Psoas muscle (tissue), 8 donors: ENCODE measurements around the gene ACAA1. TPM values are rescaled to one million over a fixed set of nuclear protein-coding genes. Genes with fewer than 3 reads are reported as not detected.
"Not testable (repeated sequence)": the region's sequence is repeated elsewhere in the genome, so short reads cannot be mapped to it uniquely, and the experiment has no call there.

ENCODE experiments used
- ATAC-seq, 4 donors: fragments of 200-7000 bp; cut with Tn5 transposase; one replicate each; pipeline ENCODE4 v1.9.1; 2020; ENCODE audit warnings: moderate library complexity in 3 of 4, mild to moderate bottlenecking in 2 of 4
- DNase-seq, 2 donors: peaks; one replicate each; pipeline ENCODE4 v3.0.0-alpha.2; 2020
- H3K27ac ChIP-seq: fragments of 200-600 bp; one replicate; pipeline ENCODE4 v1.8.0; 2022
- H3K27me3 ChIP-seq, 3 donors: fragments of 200-600 bp in 1 of 3; one replicate each; pipeline versions ENCODE4 v1.6.1 to v1.8.0; 2013 to 2022; ENCODE audit warnings: low read length in 2 of 3, mild to moderate bottlenecking in 2 of 3, moderate library complexity in 1 of 3; ENCODE audit not compliant: insufficient read depth in 3 of 3
- H3K36me3 ChIP-seq, 2 donors: fragments of 200-600 bp in 1 of 2; one replicate each; pipeline versions ENCODE4 v1.6.1 to v1.8.0; 2013 to 2022; ENCODE audit warnings: low read depth in 1 of 2, mild to moderate bottlenecking in 1 of 2, moderate library complexity in 1 of 2; ENCODE audit not compliant: insufficient read depth in 1 of 2
- H3K4me1 ChIP-seq: fragments of 200-600 bp; one replicate; pipeline ENCODE4 v1.8.0; 2022
- H3K4me3 ChIP-seq: fragments of 200-600 bp; one replicate; pipeline ENCODE4 v1.8.0; 2022; ENCODE audit warnings: mild to moderate bottlenecking
- H3K9me3 ChIP-seq: fragments of 200-600 bp; one replicate; pipeline ENCODE4 v1.8.0; 2022
- WGBS, 3 donors: extraction: QIAGEN DNeasy Blood & Tissue Kit; methylation state at CpG; one replicate each; pipeline versions ENCODE4 v1.1.6 to v1.1.7; 2013; 5-methylcytosine and 5-hydroxymethylcytosine counted together
- intact Hi-C, 2 donors: fragments of 100-400 bp; cut with DNase I; formaldehyde crosslinking; loops; one replicate each; pipeline versions ENCODE4 v1.11.0 to v1.14.2; 2022
- polyA plus RNA-seq, 3 donors: library from polyadenylated mRNA; stranded (reverse); fragments of 200-250 nt; gene quantifications; one replicate each; pipeline ENCODE4 v1.2.3, GENCODE V29; 2013
- total RNA-seq, 4 donors: library from RNA; stranded (reverse); fragmentation: NEBNext Ultra II Directional in 2 of 4; extraction: Animal tissue kit (Norgen Biotek cat#: 25700) in 2 of 4; gene quantifications; one replicate each; pipeline versions ENCODE4 v1.2.1 to v1.2.4, GENCODE V29; 2021 to 2023
- TF ChIP-seq, protein P1 (sequence below): fragments of 200-600 bp; IDR thresholded peaks from one replicate; pipeline ENCODE4 v1.8.0; 2022; ENCODE audit warnings: antibody characterized with exemption
- donor health status: healthy with polysubstance abuse.
- donor health status: DM: no; HTN: no; CAD: no; lungs with moderate emphysema.
- donor health status: Bipolar disorder and iron deficiency.
- donor health status: healthy.
- donor health status: DM: yes; HTN: yes; CAD: no.
- donor health status: DM: no; HTN: no; CAD: no.
- donor health status: DM: no; HTN: no; CAD: no.
- donor health status: DM: yes; HTN: yes; CAD: no.

The ACAA1 gene
- total and polyA plus RNA-seq, 7 donors: 23.6 to 52.2 (median 34.9) TPM

DNA sequence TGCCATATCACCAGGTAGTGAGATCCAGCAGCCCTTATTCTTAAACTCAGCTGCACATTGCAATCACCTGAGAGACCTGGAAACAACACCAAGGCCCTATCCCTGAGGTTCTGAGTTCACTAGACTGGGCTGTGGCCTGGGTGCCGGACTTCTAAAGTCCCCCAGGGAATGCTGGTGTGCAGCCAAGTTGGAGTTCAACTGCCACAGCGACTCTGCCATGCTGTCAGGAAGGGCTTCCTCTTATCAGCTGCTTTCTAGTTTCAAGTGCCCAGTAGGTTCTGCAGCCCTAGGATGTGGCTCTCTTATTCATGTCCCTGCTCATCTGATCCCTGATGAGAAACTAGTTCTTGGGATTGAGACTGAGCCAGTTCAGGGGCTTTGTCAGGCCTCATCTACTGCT is 47.8 kb downstream of the ACAA1 start:
- no peak overlapping the region for H3K27ac ChIP-seq
- WGBS, 3 donors: 61 to 68% (median 63%) methylated on average over 2 of the region's 2 CpGs
- H3K9me3 ChIP-seq: no peaks in the 10 kb centered on the region
- H3K27me3 ChIP-seq: no peaks in the 10 kb centered on the region
- no peaks in the 10 kb centered on the region for H3K4me1 ChIP-seq
- TF ChIP-seq, protein P1, sequence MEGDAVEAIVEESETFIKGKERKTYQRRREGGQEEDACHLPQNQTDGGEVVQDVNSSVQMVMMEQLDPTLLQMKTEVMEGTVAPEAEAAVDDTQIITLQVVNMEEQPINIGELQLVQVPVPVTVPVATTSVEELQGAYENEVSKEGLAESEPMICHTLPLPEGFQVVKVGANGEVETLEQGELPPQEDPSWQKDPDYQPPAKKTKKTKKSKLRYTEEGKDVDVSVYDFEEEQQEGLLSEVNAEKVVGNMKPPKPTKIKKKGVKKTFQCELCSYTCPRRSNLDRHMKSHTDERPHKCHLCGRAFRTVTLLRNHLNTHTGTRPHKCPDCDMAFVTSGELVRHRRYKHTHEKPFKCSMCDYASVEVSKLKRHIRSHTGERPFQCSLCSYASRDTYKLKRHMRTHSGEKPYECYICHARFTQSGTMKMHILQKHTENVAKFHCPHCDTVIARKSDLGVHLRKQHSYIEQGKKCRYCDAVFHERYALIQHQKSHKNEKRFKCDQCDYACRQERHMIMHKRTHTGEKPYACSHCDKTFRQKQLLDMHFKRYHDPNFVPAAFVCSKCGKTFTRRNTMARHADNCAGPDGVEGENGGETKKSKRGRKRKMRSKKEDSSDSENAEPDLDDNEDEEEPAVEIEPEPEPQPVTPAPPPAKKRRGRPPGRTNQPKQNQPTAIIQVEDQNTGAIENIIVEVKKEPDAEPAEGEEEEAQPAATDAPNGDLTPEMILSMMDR: no peak
- no peak for DNase-seq
- intact Hi-C loops: no loop called here
- ATAC-seq: no peak
- H3K4me3 ChIP-seq: no peak overlapping the region
- H3K36me3 ChIP-seq: no peaks in the 10 kb centered on the region

DNA sequence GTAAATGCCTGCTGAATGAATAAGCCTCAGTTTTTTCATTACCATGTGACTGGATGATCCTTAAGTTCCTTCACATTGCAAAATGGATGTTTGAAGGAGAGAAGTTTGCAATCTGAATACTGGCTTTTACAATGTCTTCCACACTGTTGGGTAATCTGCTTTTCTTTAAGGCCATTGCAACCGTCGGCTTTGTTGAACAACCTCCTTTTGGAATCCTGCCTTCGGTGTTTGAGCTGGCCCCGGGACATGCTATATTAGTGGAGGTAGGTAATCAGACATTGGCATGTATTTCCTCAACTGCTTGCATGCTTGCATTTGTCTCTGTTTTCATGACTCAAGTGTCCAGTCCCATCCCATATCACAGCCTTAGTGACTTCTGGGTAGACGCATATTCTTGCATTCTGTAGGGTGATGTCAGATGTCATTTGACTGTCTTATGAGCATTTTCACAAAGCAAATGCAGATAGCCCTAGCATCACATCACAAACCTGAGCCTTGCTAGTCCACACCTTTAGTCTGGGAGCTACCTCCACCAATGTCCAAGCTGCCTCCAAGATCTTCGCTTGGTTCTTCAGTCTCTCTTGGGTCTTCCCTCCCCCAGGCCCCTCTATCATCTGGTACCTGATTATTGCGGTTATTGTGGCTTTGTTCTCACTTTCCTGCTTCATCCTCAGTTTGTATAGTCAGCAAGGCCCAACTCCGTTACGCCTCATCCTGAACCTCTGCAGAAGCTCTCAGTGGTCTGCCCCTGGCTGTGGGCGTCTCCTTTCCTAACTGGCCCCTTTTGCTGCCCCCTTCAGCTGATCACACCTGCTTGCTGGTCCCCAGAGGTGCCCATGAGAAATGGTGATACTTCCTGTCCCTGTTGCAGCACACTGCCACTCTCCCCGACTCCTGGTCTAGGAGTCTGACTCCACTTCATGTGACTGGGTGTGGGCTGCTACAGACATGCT is 48.5 kb downstream of the ACAA1 start:
- Histone ChIP-seq H3K9me3 (no peaks in the 10 kb centered on the region), H3K27ac (no peak overlapping the region), H3K4me1 (no peaks in the 10 kb centered on the region), H3K27me3 (no peaks in the 10 kb centered on the region), H3K36me3 (no peaks in the 10 kb centered on the region), H3K4me3 (no peak overlapping the region)
- intact Hi-C loops: no loop called here
- 90 to 94% (median 90%) methylated on average over 11 of the region's 11 CpGs for WGBS, 3 donors
- ATAC-seq: no peak
- TF ChIP-seq, protein P1: no peak
- no peak for DNase-seq

- DNase-seq, intact Hi-C loops, H3K4me3 ChIP-seq, H3K9me3 ChIP-seq, H3K27ac ChIP-seq, H3K27me3 ChIP-seq, H3K4me1 ChIP-seq, H3K36me3 ChIP-seq, ATAC-seq: not testable (repeated sequence)
These were observed 49.6 kb downstream of the ACAA1 start for GRCh38 chr3:38087278-38087677.

DNA sequence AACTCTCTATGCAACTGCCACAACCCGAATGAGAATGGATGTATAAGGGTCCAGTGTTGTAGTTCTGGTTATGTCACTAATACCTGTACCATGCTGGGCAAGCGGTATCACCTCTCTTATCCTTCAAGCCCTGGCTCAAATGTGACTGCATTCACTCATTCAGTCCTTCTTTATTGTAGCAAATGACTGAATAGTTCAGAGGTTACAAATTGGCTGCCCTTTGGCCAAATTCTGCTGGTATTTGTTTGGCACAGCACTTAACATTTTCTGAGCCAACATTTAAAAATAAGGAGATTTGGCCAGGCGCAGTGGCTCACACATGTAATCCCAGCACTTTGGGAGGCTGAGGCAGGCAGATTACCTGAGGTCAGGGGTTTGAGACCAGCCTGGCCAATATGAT is 50.4 kb downstream of the ACAA1 start:
- Histone ChIP-seq H3K4me1 (no peaks in the 10 kb centered on the region), H3K36me3 (no peaks in the 10 kb centered on the region), H3K27ac (no peak overlapping the region), H3K4me3 (no peak overlapping the region), H3K9me3 (no peaks in the 10 kb centered on the region), H3K27me3 (no peaks in the 10 kb centered on the region)
- WGBS, 3 donors: 73 to 90% (median 75%) methylated on average over 3 of the region's 3 CpGs
- DNase-seq (no peak), ATAC-seq (no peak)
- TF ChIP-seq, protein P1: no peak
- intact Hi-C loops: no loop called here

DNA sequence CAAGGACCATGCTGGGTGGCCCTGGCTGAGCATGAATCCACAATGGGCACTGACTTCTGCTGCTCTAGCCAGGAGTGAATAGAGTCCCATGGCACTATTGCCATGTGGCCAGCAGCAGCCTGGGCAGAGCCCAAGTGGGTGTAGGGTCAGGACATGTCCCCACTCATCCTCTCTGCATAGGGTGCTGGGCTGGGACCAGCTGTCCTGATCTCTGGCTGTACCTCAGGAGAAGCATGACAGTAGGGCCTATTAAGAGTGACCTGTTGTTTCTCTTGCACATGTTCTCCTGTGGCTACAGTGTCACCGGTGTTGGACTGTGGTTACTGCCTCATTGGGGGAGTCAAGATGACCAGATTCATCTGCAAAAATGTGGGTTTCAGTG is 51.0 kb downstream of the ACAA1 start:
- H3K4me3 ChIP-seq: no peak overlapping the region
- peak in 3 of 4 donors; percentile 63 to 89 (median 73) for ATAC-seq
- WGBS, 3 donors: 22 to 50% (median 33%) methylated on average over 1 of the region's 1 CpG
- H3K27ac ChIP-seq: no peak overlapping the region
- H3K4me1 ChIP-seq: no peaks in the 10 kb centered on the region
- no peaks in the 10 kb centered on the region for H3K36me3 ChIP-seq
- DNase-seq: no peak
- TF ChIP-seq, protein P1: no peak
- no peaks in the 10 kb centered on the region for H3K9me3 ChIP-seq
- intact Hi-C loops: no loop called here
- no peaks in the 10 kb centered on the region for H3K27me3 ChIP-seq
